Measurements from ENCODE around the gene PEG3. TPM values are rescaled to one million over a fixed set of nuclear protein-coding genes. Genes with fewer than 3 reads are reported as not detected.

PEG3 gene
- total RNA-seq, 1 experiment from 2014 or later, result 1.6 TPM

DNA sequence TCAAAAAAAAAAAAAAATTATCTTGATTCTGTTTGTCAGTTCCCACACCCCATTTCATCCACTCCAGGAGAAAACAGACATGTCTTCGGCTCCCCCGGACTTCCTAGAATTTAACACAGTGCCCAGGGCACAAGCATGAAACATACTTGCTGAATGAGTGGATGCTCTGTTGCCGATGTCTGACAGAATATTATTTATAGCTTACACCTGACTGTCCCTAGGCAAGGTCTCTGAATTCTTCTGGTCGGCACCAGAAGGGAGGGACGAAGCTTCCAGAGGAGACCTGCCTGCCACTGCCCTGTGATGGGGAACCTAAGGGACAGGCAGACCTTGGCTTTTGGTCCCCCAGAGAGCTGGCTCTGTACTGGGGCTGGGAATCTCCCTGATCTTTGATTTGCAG, 43.9 kb upstream of the PEG3 start:
- ATAC-seq, result no peak

DNA sequence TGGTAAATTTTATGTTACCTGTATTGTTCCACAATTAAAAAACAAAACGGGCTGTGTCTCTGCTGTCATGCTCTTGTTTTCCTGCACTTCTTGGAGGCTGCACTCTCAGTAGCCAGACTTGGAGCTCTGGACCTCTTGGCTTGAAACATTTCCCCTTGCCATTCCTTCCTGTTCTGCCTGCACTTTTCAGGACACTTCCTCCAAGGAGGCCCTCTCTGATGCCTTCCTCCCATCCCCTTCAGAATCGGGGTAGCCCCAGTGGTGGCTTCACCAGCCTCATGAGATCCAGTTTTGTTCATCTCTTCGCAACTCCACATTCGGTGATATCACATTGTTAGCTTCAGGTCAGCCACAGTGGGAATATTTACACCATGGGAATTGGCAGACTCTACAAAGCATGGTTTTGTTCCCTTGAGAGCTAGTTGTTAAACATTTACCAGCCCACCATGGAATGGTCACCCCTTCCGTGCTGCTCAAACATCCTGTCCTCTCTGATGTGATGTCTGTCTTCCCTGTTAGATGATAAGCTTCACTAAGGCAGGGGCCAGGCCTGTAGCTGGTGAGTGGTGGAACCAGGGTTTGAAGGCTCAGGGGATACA, 40.2 kb upstream of the PEG3 start:
- ATAC-seq, result no peak
- CTCF ChIA-PET, result no interaction called here
- no peaks in the 10 kb centered on the region for H3K9me2 ChIP-seq (replicated peaks; ENCODE audit: low read length)

More for the DNA sequence above, 43.9 kb upstream of the PEG3 start:
- ChIA-PET CTCF (no interaction called here), POLR2A (ENCODE audit: unreplicated experiment) (no interaction called here)
- H3F3A ChIP-seq (ENCODE audit: low read length, unreplicated experiment), result no peaks in the 10 kb centered on the region
- no peaks in the 10 kb centered on the region for H3K79me2 ChIP-seq (ENCODE audit: low read length)
- BruUV-seq (replicated peaks), result no TSS peak
- no peaks in the 10 kb centered on the region for H3K4me1 ChIP-seq (ENCODE audit: insufficient read depth, low read length)
- no peaks in the 10 kb centered on the region for H4K20me1 ChIP-seq (ENCODE audit: low read length)
- no peaks in the 10 kb centered on the region for H3K9me2 ChIP-seq (replicated peaks; ENCODE audit: low read length)
- H3K9ac ChIP-seq (ENCODE audit: low read length), result no peak overlapping the region
- TF ChIP-seq EZH2 (IDR thresholded peaks at IDR 0.05; ENCODE audit: low read length, unreplicated experiment) (no peak), EZH2phosphoT487 (IDR thresholded peaks at IDR 0.05; ENCODE audit: borderline replicate concordance, low read length) (no peak)
- TF ChIP-seq, protein P1, sequence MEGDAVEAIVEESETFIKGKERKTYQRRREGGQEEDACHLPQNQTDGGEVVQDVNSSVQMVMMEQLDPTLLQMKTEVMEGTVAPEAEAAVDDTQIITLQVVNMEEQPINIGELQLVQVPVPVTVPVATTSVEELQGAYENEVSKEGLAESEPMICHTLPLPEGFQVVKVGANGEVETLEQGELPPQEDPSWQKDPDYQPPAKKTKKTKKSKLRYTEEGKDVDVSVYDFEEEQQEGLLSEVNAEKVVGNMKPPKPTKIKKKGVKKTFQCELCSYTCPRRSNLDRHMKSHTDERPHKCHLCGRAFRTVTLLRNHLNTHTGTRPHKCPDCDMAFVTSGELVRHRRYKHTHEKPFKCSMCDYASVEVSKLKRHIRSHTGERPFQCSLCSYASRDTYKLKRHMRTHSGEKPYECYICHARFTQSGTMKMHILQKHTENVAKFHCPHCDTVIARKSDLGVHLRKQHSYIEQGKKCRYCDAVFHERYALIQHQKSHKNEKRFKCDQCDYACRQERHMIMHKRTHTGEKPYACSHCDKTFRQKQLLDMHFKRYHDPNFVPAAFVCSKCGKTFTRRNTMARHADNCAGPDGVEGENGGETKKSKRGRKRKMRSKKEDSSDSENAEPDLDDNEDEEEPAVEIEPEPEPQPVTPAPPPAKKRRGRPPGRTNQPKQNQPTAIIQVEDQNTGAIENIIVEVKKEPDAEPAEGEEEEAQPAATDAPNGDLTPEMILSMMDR (conservative IDR thresholded peaks at IDR 0.05; ENCODE audit: low read depth, low read length), result no peak
- intact Hi-C loops (cut with micrococcal nuclease), result no loop called here
- H3K4me3 ChIP-seq (ENCODE audit: low read length), result no peak overlapping the region
- no peak overlapping the region for H3K4me2 ChIP-seq (ENCODE audit: low read length)
- DNase-seq, result no peak
- no peaks in the 10 kb centered on the region for H3K36me3 ChIP-seq (ENCODE audit: low read depth, low read length)
- H3K27me3 ChIP-seq (ENCODE audit: low read length), result no peaks in the 10 kb centered on the region
- no peak overlapping the region for H2AFZ ChIP-seq (ENCODE audit: low read length)
- H3K27ac ChIP-seq (ENCODE audit: low read length), result no peak overlapping the region
- peaks cover 35% of the 10 kb centered on the region for H3K9me3 ChIP-seq (ENCODE audit: low read length)

DNA sequence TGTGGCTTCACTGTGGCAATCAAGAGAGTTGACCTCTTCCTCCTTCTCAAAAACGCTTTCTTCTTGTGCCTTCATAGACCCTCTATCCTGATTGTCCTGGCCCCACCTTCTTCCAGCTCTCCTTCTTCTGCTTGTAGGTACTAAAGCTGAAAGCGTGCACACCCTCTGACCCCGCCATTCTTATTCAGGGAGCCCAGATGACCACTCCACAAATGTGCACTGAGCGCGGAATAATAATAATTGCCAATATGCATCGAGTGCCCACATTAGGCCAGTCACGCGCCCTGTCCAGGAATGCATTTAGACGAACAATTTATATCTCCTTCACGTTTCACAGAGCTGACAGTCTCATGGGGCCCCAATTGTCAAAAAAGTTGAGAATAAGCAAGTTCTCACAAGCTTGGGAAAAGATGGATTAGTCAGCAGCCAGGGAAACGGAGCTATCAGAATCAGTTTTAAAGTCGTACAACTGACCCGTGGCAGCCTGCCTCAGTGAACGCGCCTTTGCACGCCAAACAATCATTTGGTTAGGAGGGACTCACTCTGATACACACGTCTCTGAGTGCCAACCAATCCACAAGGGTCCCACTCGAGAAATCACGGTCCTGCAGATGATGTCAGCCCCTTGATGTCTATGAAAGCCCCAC, 36.7 kb upstream of the PEG3 start:
- Histone ChIP-seq H4K20me1 (ENCODE audit: low read length) (no peaks in the 10 kb centered on the region), H3K27me3 (ENCODE audit: low read length) (no peaks in the 10 kb centered on the region), H3K27ac (ENCODE audit: low read length) (no peak overlapping the region), H2AFZ (ENCODE audit: low read length) (no peak overlapping the region), H3F3A (ENCODE audit: low read length, unreplicated experiment) (no peaks in the 10 kb centered on the region), H3K4me2 (ENCODE audit: low read length) (no peak overlapping the region), H3K4me3 (ENCODE audit: low read length) (no peak overlapping the region), H3K9me3 (ENCODE audit: low read length) (peaks cover 34% of the 10 kb centered on the region), H3K9ac (ENCODE audit: low read length) (no peak overlapping the region), H3K9me2 (replicated peaks; ENCODE audit: low read length) (no peaks in the 10 kb centered on the region), H3K4me1 (ENCODE audit: insufficient read depth, low read length) (no peaks in the 10 kb centered on the region), H3K79me2 (ENCODE audit: low read length) (no peaks in the 10 kb centered on the region), H3K36me3 (ENCODE audit: low read depth, low read length) (no peaks in the 10 kb centered on the region)
- intact Hi-C loops (cut with micrococcal nuclease), result no loop called here
- ATAC-seq, result no peak
- TF ChIP-seq EZH2 (IDR thresholded peaks at IDR 0.05; ENCODE audit: low read length, unreplicated experiment), result no peak
- no peak for TF ChIP-seq EZH2phosphoT487 (IDR thresholded peaks at IDR 0.05; ENCODE audit: borderline replicate concordance, low read length)
- TF ChIP-seq, protein P1 (conservative IDR thresholded peaks at IDR 0.05; ENCODE audit: low read depth, low read length), result no peak
- POLR2A ChIA-PET (ENCODE audit: unreplicated experiment), result no interaction called here
- CTCF ChIA-PET, result no interaction called here
- DNase-seq, result no peak
- BruUV-seq (replicated peaks), result no TSS peak

More for the DNA sequence above, 40.2 kb upstream of the PEG3 start:
- Histone ChIP-seq H3K4me1 (ENCODE audit: insufficient read depth, low read length) (no peaks in the 10 kb centered on the region), H3K4me2 (ENCODE audit: low read length) (no peak overlapping the region), H3F3A (ENCODE audit: low read length, unreplicated experiment) (no peaks in the 10 kb centered on the region), H3K36me3 (ENCODE audit: low read depth, low read length) (no peaks in the 10 kb centered on the region), H3K27ac (ENCODE audit: low read length) (no peak overlapping the region), H4K20me1 (ENCODE audit: low read length) (no peaks in the 10 kb centered on the region), H3K79me2 (ENCODE audit: low read length) (no peaks in the 10 kb centered on the region), H2AFZ (ENCODE audit: low read length) (no peak overlapping the region), H3K9me3 (ENCODE audit: low read length) (peaks cover 19% of the 10 kb centered on the region), H3K9ac (ENCODE audit: low read length) (no peak overlapping the region), H3K27me3 (ENCODE audit: low read length) (no peaks in the 10 kb centered on the region), H3K4me3 (ENCODE audit: low read length) (no peak overlapping the region)
- BruUV-seq (replicated peaks), result no TSS peak
- POLR2A ChIA-PET (ENCODE audit: unreplicated experiment), result no interaction called here
- TF ChIP-seq EZH2phosphoT487 (IDR thresholded peaks at IDR 0.05; ENCODE audit: borderline replicate concordance, low read length), result no peak
- DNase-seq, result no peak
- intact Hi-C loops (cut with micrococcal nuclease), result no loop called here

Measured in PC-3 (cell line).